KMS-11 (cell line): ENCODE data around the gene ATP6V0D1.

Experiments used
- H2AFZ ChIP-seq: fragments of 200-600 bp; sonication (generic); 2 replicates; pipeline ENCODE4 v1.6.1; 2016; ENCODE audit warnings: antibody characterized with exemption, mixed run types, low read depth
- H3K27ac ChIP-seq: fragments of 200-600 bp; sonication (generic); 2 replicates; pipeline ENCODE4 v1.6.1; 2016; ENCODE audit warnings: mild to moderate bottlenecking, mixed run types
- H3K27me3 ChIP-seq: fragments of 200-600 bp; sonication (generic); 2 replicates; pipeline ENCODE4 v1.6.1; 2017; ENCODE audit warnings: mild to moderate bottlenecking, low read depth, mixed run types, moderate library complexity; ENCODE audit not compliant: insufficient read depth
- H3K36me3 ChIP-seq: fragments of 200-600 bp; sonication (generic); 2 replicates; pipeline ENCODE4 v1.6.1; 2017; ENCODE audit warnings: mild to moderate bottlenecking, mixed run types; ENCODE audit not compliant: insufficient read depth
- H3K4me1 ChIP-seq: fragments of 200-600 bp; sonication (generic); 2 replicates; pipeline ENCODE4 v1.6.1; 2016; ENCODE audit warnings: mild to moderate bottlenecking, low read depth, mixed run types; ENCODE audit not compliant: poor library complexity, severe bottlenecking
- H3K4me2 ChIP-seq: fragments of 200-600 bp; sonication (generic); 2 replicates; pipeline ENCODE4 v1.7.0; 2016; ENCODE audit warnings: mild to moderate bottlenecking, mixed run types
- H3K4me3 ChIP-seq: fragments of 200-600 bp; sonication (generic); IDR thresholded peaks from 2 replicates; pipeline ENCODE4 v1.6.1; 2017; ENCODE audit warnings: low read depth, low read length, mixed read lengths; ENCODE audit not compliant: insufficient read depth
- H3K79me2 ChIP-seq: fragments of 200-600 bp; sonication (generic); 2 replicates; pipeline ENCODE4 v1.6.1; 2016; ENCODE audit warnings: low read depth, mixed run types; ENCODE audit not compliant: insufficient read depth
- H3K9ac ChIP-seq: fragments of 200-600 bp; sonication (generic); 2 replicates; pipeline ENCODE4 v1.6.1; 2016; ENCODE audit warnings: mild to moderate bottlenecking, mixed run types
- H4K20me1 ChIP-seq: fragments of 200-600 bp; sonication (generic); 2 replicates; pipeline ENCODE4 v1.6.1; 2016; ENCODE audit warnings: mild to moderate bottlenecking, mixed run types; ENCODE audit not compliant: insufficient read depth
- CTCF ChIP-seq: fragments of 200-600 bp; sonication (generic); conservative IDR thresholded peaks from 2 replicates; pipeline ENCODE4 v1.6.1; 2017; ENCODE audit warnings: low read depth, mild to moderate bottlenecking, antibody characterized with exemption, low read length, moderate library complexity, mixed read lengths

The ATP6V0D1 gene

GRCh38 chr16:67392301-67393059 is 88.5 kb downstream of the ATP6V0D1 start:
- TF ChIP-seq CTCF = no peak
- Histone ChIP-seq H3K4me2 (no peak overlapping the region), H3K4me3 (no peak overlapping the region)

GRCh38 chr16:67391424-67392300 is 89.3 kb downstream of the ATP6V0D1 start:
- no peak for TF ChIP-seq CTCF
- no peaks in the 10 kb centered on the region for H3K36me3 ChIP-seq
- no peak overlapping the region for H3K4me3 ChIP-seq
- H3K4me1 ChIP-seq = peaks cover 16% of the 10 kb centered on the region
- no peak overlapping the region for H3K4me2 ChIP-seq
- H3K27me3 ChIP-seq = no peaks in the 10 kb centered on the region; the same call in 1 of the 2 replicates
- H3K9ac ChIP-seq = no peak overlapping the region
- no peaks in the 10 kb centered on the region for H4K20me1 ChIP-seq
- H2AFZ ChIP-seq = no peak overlapping the region
- H3K27ac ChIP-seq = no peak overlapping the region
- no peaks in the 10 kb centered on the region for H3K79me2 ChIP-seq

More at GRCh38 chr16:67392301-67393059, 88.5 kb downstream of the ATP6V0D1 start:
- Histone ChIP-seq H3K27me3 (no peaks in the 10 kb centered on the region; the same call in 1 of the 2 replicates), H4K20me1 (no peaks in the 10 kb centered on the region), H3K79me2 (no peaks in the 10 kb centered on the region), H3K36me3 (no peaks in the 10 kb centered on the region), H3K4me1 (peaks cover 18% of the 10 kb centered on the region), H2AFZ (no peak overlapping the region), H3K9ac (no peak overlapping the region), H3K27ac (no peak overlapping the region)

GRCh38 chr16:67390816-67391423 is 90.0 kb downstream of the ATP6V0D1 start:
- Histone ChIP-seq H3K79me2 (no peaks in the 10 kb centered on the region), H3K4me1 (peaks cover 8% of the 10 kb centered on the region), H3K27ac (no peak overlapping the region), H2AFZ (no peak overlapping the region), H3K4me2 (no peak overlapping the region), H3K9ac (no peak overlapping the region), H3K27me3 (no peaks in the 10 kb centered on the region; the same call in 1 of the 2 replicates), H4K20me1 (no peaks in the 10 kb centered on the region), H3K36me3 (no peaks in the 10 kb centered on the region), H3K4me3 (no peak overlapping the region)
- no peak for TF ChIP-seq CTCF

GRCh38 chr16:67389911-67390815 is 90.8 kb downstream of the ATP6V0D1 start:
- no peaks in the 10 kb centered on the region for H3K79me2 ChIP-seq
- no peaks in the 10 kb centered on the region; the same call in 1 of the 2 replicates for H3K27me3 ChIP-seq

More at GRCh38 chr16:67389911-67390815, 90.8 kb downstream of the ATP6V0D1 start:
- Histone ChIP-seq H3K9ac (no peak overlapping the region), H2AFZ (no peak overlapping the region), H3K27ac (no peak overlapping the region), H3K4me2 (no peak overlapping the region), H3K36me3 (no peaks in the 10 kb centered on the region), H3K4me1 (peaks cover under 1% of the 10 kb centered on the region), H4K20me1 (no peaks in the 10 kb centered on the region), H3K4me3 (no peak overlapping the region)
- TF ChIP-seq CTCF = no peak
